ENCODE results near the gene CHN1.

Gene CHN1, protein sequence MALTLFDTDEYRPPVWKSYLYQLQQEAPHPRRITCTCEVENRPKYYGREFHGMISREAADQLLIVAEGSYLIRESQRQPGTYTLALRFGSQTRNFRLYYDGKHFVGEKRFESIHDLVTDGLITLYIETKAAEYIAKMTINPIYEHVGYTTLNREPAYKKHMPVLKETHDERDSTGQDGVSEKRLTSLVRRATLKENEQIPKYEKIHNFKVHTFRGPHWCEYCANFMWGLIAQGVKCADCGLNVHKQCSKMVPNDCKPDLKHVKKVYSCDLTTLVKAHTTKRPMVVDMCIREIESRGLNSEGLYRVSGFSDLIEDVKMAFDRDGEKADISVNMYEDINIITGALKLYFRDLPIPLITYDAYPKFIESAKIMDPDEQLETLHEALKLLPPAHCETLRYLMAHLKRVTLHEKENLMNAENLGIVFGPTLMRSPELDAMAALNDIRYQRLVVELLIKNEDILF

DNA sequence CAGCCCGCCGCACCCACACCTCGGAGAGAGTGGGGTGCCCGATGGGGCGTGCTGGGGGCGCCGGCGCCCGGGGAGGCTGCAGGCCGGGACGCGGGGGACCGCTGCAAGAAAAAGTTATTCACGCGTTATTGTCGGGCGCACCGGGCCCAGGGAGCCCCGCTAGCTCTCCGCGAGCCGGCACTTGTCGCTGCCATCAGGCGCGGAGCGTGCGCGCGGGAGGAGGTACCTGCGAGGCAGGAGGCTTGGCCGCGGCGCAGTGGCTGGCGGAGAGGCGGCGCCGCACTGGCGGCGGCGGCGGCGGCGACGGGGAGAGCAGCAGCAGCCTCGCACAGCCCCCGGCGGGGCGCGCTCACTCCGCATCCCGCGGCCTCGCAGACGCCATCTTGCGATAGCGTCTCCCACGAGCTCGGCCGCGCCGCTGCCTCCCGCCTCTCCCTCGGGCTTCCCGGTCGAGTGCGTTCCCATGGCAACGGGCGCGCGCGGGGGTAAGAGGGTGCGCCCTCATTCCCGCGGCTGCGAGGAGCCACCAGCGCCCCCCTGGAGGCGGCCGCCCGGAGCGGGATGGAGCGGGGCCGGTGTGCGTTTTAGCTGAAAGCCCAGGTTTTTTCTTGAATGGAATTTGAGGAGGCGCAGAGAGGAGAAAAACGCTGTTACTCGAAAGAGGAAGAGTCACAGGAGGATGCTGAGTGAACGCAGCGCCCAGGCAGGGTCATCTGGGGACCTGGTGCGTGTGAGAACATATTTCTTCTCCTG lies at the start of gene CHN1:
Gene CHN1 (minus strand): TSS at position 402 of the 753 bp plus-strand sequence. CDS start 469 bp downstream, outside the sequence.
- TF ChIP-seq, protein P1, sequence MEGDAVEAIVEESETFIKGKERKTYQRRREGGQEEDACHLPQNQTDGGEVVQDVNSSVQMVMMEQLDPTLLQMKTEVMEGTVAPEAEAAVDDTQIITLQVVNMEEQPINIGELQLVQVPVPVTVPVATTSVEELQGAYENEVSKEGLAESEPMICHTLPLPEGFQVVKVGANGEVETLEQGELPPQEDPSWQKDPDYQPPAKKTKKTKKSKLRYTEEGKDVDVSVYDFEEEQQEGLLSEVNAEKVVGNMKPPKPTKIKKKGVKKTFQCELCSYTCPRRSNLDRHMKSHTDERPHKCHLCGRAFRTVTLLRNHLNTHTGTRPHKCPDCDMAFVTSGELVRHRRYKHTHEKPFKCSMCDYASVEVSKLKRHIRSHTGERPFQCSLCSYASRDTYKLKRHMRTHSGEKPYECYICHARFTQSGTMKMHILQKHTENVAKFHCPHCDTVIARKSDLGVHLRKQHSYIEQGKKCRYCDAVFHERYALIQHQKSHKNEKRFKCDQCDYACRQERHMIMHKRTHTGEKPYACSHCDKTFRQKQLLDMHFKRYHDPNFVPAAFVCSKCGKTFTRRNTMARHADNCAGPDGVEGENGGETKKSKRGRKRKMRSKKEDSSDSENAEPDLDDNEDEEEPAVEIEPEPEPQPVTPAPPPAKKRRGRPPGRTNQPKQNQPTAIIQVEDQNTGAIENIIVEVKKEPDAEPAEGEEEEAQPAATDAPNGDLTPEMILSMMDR (IDR thresholded peaks at IDR 0.05) = peak; percentile 16; the same call in 1 of the 2 replicates

DNA sequence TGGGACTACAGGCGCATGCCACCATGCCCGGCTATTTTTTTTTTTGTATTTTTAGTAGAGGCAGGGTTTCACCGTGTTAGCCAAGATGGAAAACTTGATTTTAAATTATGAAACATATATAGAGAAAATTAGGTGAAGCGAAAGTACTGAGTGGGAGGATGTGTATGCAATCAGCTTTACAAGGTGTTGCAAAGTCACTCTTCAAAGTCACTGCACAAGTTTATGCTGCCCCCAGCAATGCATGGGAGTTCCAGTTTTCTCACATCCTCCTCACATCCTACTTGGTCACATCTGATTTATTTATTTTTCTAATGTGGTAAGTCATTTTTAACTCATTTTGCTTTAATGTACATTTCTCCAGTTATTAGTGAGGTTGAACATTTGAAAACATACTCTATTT lies 49.2 kb upstream of the CHN1 start:
- TF ChIP-seq, protein P1 (IDR thresholded peaks at IDR 0.05) = no peak

DNA sequence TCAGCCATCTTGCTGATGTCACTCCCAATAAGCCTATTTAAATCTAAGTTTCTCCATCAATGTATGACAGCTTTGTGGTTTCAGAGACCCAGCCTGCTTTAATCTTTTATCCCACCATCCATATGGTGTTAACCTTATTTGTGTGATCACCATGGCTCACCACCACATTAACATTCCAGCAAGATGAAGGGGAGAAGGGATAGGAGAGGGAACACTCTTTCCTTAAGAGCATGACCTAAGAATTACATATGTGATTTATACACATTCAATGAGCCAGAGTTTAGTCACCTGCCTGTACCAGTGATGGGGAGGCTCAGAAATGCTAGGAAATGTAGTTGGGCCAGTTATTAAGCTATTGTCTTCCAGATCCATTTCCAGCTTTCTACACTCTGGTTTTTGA lies 44.5 kb upstream of the CHN1 start:
- TF ChIP-seq, protein P1 (IDR thresholded peaks at IDR 0.05) = no peak

DNA sequence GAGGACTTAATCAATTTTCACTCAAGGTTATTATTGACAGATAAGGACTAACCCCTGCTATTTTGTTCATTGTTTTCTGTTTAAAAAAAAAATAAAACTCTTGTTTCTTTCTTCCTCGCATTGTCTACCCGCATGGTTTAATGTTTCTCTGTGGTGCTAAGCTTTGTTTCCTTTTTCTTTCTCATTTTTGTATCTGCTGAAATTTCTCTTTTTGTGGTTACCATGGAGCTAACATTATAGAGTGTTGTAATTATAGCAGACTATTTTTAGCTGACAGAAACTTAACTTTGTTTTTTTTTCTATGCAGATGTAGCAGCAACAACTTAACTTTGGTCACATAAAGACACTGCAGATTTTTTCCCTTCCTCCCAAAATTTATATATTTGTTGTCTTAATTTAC lies 43.1 kb upstream of the CHN1 start:
- TF ChIP-seq, protein P1 (IDR thresholded peaks at IDR 0.05) = no peak

DNA sequence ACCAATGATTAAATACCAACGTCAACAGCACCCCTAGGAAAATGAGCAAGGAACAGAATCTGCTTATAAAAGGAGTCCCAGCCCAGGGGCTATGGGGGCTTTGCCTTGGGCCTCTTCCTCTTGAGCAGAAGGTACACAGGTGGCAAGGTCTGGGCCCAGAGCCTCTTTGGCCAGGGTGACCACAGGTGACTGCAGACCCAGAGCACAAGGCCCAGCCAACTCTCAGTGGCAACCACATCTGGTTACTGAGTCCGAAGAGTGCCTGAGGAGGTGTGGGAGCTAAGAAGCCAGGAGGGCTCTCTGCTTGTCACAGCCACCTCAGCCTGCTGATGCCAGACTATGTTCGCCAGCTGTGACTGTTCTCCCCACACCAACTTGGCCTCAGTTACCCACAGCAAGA lies 34.3 kb upstream of the CHN1 start:
- TF ChIP-seq, protein P1 (IDR thresholded peaks at IDR 0.05) = no peak

DNA sequence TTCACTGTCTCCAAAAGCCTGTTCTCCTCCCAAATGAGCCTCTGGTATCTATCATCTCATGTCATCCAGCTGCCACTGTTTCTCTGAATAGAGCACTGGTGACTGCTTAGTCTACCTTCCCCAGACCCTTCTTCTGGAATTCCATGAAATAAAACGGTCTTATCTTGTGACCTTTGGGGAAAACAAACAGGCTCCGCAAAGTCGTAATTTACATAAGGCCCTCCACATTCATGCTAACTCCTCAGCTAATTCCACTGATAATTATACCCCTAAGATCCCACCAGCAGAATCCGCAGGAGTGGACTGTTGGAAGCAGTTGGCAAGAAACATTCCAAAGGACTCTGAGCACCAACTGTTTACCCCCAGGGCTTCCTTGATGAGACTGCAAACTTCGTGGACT lies 33.9 kb upstream of the CHN1 start:
- TF ChIP-seq, protein P1 (IDR thresholded peaks at IDR 0.05) = no peak

DNA sequence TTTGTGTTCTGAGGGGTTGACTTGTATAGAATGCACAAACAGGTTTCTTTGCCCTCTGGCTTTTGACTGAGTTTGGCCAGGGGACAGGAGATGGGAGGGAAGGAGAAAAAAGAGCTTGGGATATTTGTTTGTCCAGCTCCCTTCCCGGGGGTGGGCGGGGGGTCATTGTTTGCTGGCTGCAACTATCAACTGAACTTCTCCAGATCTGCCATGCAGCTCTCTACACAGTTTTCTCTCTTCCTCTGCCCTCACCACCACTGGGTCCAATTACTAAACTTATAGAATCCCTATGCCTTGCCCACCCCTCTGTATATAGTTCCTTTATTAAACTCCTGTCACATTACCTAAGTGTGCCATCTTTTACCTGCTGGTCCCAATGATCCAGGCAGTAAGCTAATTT lies 32.8 kb upstream of the CHN1 start:
- TF ChIP-seq, protein P1 (IDR thresholded peaks at IDR 0.05) = no peak
